C4-2B (cell line): Measurements from ENCODE around the gene KREMEN1.
A peak's percentile ranks its signal among the peaks of the same experiment; 100 is the strongest.

Source experiments
- CTCF ChIP-seq: fragments of 450-650 bp; conservative IDR thresholded peaks from 2 replicates; pipeline ENCODE4 v1.5.1; 2017; ENCODE audit warnings: mild to moderate bottlenecking
- ZFX ChIP-seq: fragments of 450-650 bp; IDR thresholded peaks from 2 replicates; pipeline ENCODE4 v1.6.1; 2017

- TF ChIP-seq CTCF (peak; percentile 45), ZFX (no peak)
Measured at GRCh38 chr22:29202212-29203192, 129.7 kb downstream of the KREMEN1 start.
